Omental fat pad (tissue), 4 donors: ENCODE data around the gene SUSD5. TPM values are rescaled to one million over a fixed set of nuclear protein-coding genes. Genes with fewer than 3 reads are reported as not detected.
"Not testable (repeated sequence)": the region's sequence is repeated elsewhere in the genome, so short reads cannot be mapped to it uniquely, and the experiment has no call there.

Experiments
- ATAC-seq: fragments of 150-250 bp; one replicate; pipeline ENCODE4 v1.9.1; 2016; ENCODE audit warnings: mild to moderate bottlenecking, moderate library complexity; ENCODE audit not compliant: low FRiP score
- DNase-seq: peaks from one replicate; pipeline ENCODE4 v3.0.0-alpha.2; 2019; ENCODE audit warnings: low spot score
- total RNA-seq, 4 donors: library from RNA; depleted of rRNA; stranded (reverse); fragments of >200 nt; gene quantifications; one replicate each; pipeline ENCODE4 v1.1.0, GENCODE V29; 2016
- TF ChIP-seq, protein P1 (sequence below), 3 donors: fragments of 450-650 bp; IDR thresholded peaks; one replicate each; pipeline ENCODE4 v1.5.1; 2016 to 2017; ENCODE audit warnings: antibody characterized with exemption in 3 of 3, mild to moderate bottlenecking in 3 of 3, moderate library complexity in 2 of 3

SUSD5 gene
- total RNA-seq, 4 donors from 2014 or later, result 2.0 to 13.5 (median 6.6) TPM

DNA sequence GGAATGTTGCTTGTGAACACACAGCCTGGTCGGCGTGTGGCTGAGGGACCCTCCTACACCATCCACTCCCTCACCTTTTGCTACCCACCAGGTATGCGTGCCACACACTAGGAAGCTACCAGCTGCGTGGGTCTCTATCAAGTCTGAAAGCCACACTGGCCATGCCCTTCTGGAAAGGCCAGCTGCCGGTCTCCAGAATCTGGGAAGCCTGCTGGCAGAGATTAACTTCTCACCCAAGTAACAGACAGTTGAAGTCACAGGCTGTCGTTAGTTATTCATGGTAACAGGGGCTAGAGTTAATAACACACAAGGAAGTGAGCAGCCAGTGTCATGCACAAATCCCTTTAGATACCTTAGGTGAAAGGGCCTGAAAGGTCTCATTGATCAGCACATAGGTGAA lies 48.1 kb downstream of the SUSD5 start:
- TF ChIP-seq, protein P1, sequence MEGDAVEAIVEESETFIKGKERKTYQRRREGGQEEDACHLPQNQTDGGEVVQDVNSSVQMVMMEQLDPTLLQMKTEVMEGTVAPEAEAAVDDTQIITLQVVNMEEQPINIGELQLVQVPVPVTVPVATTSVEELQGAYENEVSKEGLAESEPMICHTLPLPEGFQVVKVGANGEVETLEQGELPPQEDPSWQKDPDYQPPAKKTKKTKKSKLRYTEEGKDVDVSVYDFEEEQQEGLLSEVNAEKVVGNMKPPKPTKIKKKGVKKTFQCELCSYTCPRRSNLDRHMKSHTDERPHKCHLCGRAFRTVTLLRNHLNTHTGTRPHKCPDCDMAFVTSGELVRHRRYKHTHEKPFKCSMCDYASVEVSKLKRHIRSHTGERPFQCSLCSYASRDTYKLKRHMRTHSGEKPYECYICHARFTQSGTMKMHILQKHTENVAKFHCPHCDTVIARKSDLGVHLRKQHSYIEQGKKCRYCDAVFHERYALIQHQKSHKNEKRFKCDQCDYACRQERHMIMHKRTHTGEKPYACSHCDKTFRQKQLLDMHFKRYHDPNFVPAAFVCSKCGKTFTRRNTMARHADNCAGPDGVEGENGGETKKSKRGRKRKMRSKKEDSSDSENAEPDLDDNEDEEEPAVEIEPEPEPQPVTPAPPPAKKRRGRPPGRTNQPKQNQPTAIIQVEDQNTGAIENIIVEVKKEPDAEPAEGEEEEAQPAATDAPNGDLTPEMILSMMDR (IDR thresholded peaks at IDR 0.05), result no peak
- ATAC-seq (no peak), DNase-seq (no peak)

DNA sequence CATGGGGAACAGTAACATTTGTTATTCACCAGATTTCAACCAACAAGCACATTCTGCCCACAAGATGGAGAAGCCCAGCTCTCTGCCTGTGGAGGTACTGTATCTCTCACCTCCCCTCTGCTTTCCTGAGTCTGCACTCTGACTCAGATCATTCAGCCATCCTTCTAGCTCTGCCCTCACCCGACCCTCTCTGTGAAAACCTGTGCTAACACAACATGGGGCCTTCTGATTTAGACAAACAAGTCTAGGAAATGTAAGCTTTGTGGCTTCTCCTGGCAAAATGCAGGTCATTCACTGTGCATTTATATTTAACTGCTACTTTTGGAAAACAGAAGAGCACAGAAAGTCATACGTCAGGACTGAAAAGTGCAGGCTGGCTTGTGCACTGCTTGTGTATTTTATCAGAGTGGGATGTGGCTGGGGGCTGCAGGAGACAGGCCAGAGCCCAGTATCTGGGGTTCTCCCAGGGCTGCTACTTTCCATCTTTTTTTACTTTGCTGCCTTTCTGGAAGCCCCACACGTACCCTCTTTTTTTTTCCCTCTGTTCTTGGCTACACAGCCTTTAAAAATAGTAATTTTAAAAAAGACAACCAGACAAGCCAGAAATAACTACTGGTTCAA lies 50.8 kb downstream of the SUSD5 start:
- DNase-seq, result no peak
- no peak for ATAC-seq
- TF ChIP-seq, protein P1 (IDR thresholded peaks at IDR 0.05), result no peak

DNA sequence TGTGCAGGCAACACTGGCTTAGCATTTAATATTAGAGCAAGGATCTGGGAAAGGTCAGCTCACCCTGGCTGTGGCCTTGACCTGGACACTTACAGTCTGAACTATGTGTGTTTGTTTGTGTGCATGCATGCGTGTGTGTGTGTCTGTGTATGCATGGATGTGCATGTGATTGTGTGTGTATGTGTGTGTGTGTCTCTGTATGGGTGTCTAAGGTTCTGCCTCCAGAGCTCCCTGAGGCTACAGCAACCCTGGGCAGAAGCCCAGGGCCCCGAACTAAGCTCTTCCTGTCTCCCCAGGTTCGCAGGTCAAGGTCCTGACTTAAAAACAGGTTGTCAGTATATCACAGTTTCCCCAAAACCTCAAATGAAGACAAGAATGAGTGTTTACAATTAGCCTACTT lies 51.3 kb downstream of the SUSD5 start:
- ATAC-seq, result no peak

DNA sequence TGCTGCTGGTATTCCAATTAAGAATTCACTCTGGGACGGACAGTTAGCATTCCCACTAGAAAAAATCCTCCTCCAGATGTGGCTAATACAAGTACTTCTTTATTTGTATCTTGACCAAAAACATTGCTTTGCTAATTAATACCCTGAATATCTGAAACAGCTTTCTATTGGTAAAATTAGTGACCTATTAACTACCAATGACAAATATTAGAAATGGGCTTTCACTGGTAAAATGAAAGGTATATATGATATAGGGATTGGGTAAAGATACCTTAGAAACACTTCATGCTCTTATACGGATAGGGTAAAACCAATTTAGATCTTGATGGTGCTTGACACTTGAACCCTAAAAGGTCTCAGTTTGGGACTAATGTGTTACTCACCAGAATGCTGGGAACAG lies 52.5 kb downstream of the SUSD5 start:
- no peak for ATAC-seq
- no peak for DNase-seq
- TF ChIP-seq, protein P1 (IDR thresholded peaks at IDR 0.05), result no peak

More for the DNA sequence above, 51.3 kb downstream of the SUSD5 start:
- no peak for DNase-seq
- TF ChIP-seq, protein P1 (IDR thresholded peaks at IDR 0.05), result no peak

DNA sequence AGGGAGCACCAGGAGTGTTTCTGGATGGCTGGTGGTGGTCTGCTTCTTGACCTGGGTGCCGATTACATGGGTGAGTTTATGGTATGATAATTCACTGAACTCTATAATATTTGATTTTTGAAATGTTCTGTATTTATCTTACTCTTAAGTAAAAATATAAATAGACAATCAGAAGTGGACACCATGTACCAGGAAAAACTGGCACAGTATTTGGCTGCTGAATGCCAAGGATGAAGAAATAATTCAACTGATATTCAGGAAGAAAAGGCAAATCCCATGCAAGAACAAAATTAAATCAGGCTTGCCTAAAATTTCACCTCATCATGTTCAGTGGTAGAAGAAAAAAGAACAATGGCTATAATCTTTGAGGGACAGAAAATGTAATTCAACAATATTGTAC lies 53.2 kb downstream of the SUSD5 start:
- no peak for ATAC-seq
- TF ChIP-seq, protein P1 (IDR thresholded peaks at IDR 0.05), result no peak
- DNase-seq, result no peak

DNA sequence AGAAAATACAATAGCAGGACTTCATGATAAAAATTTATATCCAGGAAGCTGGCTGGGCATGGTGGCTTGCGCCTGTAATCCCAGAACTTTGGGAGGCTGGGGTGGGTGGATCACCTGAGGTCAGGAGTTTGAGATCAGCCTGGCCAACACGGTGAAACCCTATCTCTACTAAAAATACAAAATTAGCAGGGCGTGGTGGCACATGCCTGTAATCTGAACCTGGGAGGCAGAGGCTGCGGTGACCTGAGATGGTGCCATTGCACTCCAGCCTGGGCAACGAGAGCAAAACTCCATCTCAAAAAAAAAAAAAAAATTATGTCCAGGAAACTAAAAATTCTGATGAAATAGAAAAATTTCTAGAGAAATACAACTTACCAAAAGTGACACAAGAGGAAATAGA lies 56.0 kb downstream of the SUSD5 start:
- ATAC-seq, DNase-seq: not testable (repeated sequence)

DNA sequence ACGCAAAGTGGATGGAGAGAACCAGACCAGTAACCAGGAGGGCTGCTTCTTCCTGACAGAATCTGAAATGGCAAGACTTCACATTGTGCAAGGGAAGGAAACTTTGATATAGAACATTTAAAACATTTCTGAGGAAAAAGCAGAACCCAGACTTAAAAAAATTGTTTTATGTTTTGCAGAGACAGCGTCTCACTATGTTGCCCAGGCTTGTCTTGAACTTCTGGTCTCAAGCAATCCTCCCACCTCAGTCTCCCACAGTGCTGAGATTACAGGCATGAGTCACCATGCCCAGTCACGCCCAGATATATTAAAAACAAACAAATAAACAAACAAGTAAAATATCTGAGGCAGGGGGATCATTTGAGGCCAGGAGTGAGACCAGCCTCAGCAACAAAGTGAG lies 58.6 kb downstream of the SUSD5 start:
- TF ChIP-seq, protein P1 (IDR thresholded peaks at IDR 0.05), result no peak
- DNase-seq (no peak), ATAC-seq (no peak)
